PFSK-1 (cell line): ENCODE results near the gene PSMA1.

Source experiments
- FOXP2 ChIP-seq: optimal IDR thresholded peaks from 2 replicates; pipeline ENCODE3; 2011; ENCODE audit warnings: borderline replicate concordance, control low read depth, inconsistent platforms; ENCODE audit not compliant: insufficient read depth; ENCODE audit errors: extremely low read length, extremely low read depth
- POLR2AphosphoS5 ChIP-seq: IDR thresholded peaks from 2 replicates; pipeline ENCODE4 v1.6.1; 2012; ENCODE audit warnings: low read depth, mild to moderate bottlenecking, control low read depth, low read length, moderate library complexity
- TAF1 ChIP-seq: IDR thresholded peaks from 2 replicates; pipeline ENCODE4 v1.6.1; 2012; ENCODE audit warnings: low read length, control low read depth, borderline replicate concordance; ENCODE audit not compliant: insufficient read depth

DNA sequence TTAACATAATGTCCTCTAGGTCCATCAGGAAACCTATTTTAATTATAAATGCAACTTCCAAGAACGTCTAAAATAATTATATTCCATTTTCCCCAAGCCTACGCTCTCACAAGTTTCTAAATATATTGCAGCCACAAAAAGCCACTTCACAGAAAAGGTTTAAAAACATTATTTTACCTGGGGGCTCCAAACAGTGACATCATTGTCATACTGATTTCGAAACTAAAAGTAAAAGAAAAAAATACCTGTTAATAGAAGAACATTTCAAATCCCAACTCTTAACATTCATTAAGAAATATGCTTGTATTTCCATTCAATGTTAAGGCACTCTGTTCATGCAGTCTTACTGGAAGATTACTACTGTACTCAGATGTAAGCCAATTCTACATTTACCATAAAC is 1.4 kb downstream of the PSMA1 start:
- no peak for TF ChIP-seq POLR2AphosphoS5
- TF ChIP-seq TAF1: no peak
- TF ChIP-seq FOXP2: no peak
